Esophagus muscularis mucosa (tissue), 3 donors: ENCODE data around the gene NDN.

Experiments used
- CTCF ChIP-seq, 3 experiments: fragments of 200-600 bp in 2 of 3; fragments of 450-650 bp in 1 of 3; sonication (generic) in 2 of 3; IDR thresholded peaks; one replicate each; pipeline ENCODE4 v1.5.1; 2017 to 2019; ENCODE audit warnings: antibody characterized with exemption in 3 of 3, mild to moderate bottlenecking in 2 of 3, moderate library complexity in 1 of 3
- EP300 ChIP-seq: sonication (generic); formaldehyde crosslinking; IDR thresholded peaks from one replicate; pipeline ENCODE4 v1.6.1; 2017; ENCODE audit warnings: antibody characterized with exemption

- TF ChIP-seq CTCF (IDR thresholded peaks at IDR 0.05): peak; percentile 67 to 90 (median 81)
- no peak for TF ChIP-seq EP300
These were observed 44.6 kb downstream of the NDN start for GRCh38 chr15:23642413-23643044.
